Smooth muscle cell (in vitro differentiated cells): Measurements from ENCODE around the gene SUSD3. TPM values are rescaled to one million over a fixed set of nuclear protein-coding genes. Genes with fewer than 3 reads are reported as not detected.

ENCODE experiments used
- DNase-seq: peaks from one replicate; lab custom pipeline; 2025; ENCODE audit not compliant: unreplicated experiment; lab: John Stamatoyannopoulos, UW
- H2AFZ ChIP-seq: fragments of 200-600 bp; sonication (generic); 2 replicates; pipeline ENCODE4 v1.6.0; 2016; ENCODE audit warnings: antibody characterized with exemption, low read depth, mild to moderate bottlenecking
- H3F3A ChIP-seq: fragments of 200-600 bp; sonication (generic); 2 replicates; pipeline ENCODE4 v1.6.0; 2017; ENCODE audit warnings: antibody characterized with exemption, low read depth
- H3K27ac ChIP-seq: fragments of 200-600 bp; sonication (generic); 2 replicates; pipeline ENCODE4 v1.5.1; 2016; ENCODE audit warnings: low read depth, mild to moderate bottlenecking
- H3K27me3 ChIP-seq: fragments of 200-600 bp; sonication (generic); 2 replicates; pipeline ENCODE4 v1.6.1; 2016; ENCODE audit warnings: low read depth, mild to moderate bottlenecking
- H3K36me3 ChIP-seq: fragments of 200-600 bp; sonication (generic); 2 replicates; pipeline ENCODE4 v1.5.1; 2016; ENCODE audit warnings: low read depth
- H3K4me1 ChIP-seq: fragments of 200-600 bp; sonication (generic); 2 replicates; pipeline ENCODE4 v1.5.1; 2016; ENCODE audit warnings: low read depth
- H3K4me2 ChIP-seq: fragments of 200-600 bp; sonication (generic); 2 replicates; pipeline ENCODE4 v1.6.0; 2016; ENCODE audit warnings: mild to moderate bottlenecking
- H3K4me3 ChIP-seq: fragments of 200-600 bp; sonication (generic); 2 replicates; pipeline ENCODE4 v1.5.1; 2016; ENCODE audit warnings: mild to moderate bottlenecking
- H3K79me2 ChIP-seq: fragments of 200-600 bp; sonication (generic); 2 replicates; pipeline ENCODE4 v1.6.0; 2016; ENCODE audit warnings: low read depth, mild to moderate bottlenecking
- H3K9ac ChIP-seq: fragments of 200-600 bp; sonication (generic); 2 replicates; pipeline ENCODE4 v1.6.0; 2016; ENCODE audit warnings: low read depth
- H3K9me3 ChIP-seq: fragments of 200-600 bp; sonication (generic); replicated peaks from 2 replicates; pipeline ENCODE4 v1.5.1; 2016; ENCODE audit warnings: low read depth
- H4K20me1 ChIP-seq: fragments of 200-600 bp; sonication (generic); 2 replicates; pipeline ENCODE4 v1.6.0; 2016; ENCODE audit warnings: low read depth
- WGBS: methylation state at CpG from one replicate; pipeline ENCODE4 v1.1.7; 2016; ENCODE audit warnings: low lambda C conversion rate; 5-methylcytosine and 5-hydroxymethylcytosine counted together
- polyA plus RNA-seq: library from polyadenylated mRNA; unstranded; fragments of >200 nt; fragmentation: Nextera tagmentation; extraction: Ambion mirVana; gene quantifications from 2 replicates; pipeline ENCODE4 v1.2.1, GENCODE V29; 2016
- total RNA-seq: library from RNA; depleted of rRNA; stranded (reverse); fragments of >200 nt; gene quantifications from 2 replicates; pipeline ENCODE4 v1.2.3, GENCODE V29; 2014
- TF ChIP-seq, protein P1 (sequence below): fragments of 200-600 bp; sonication (generic); IDR thresholded peaks from 2 replicates; pipeline ENCODE4 v1.5.1; 2017; ENCODE audit warnings: borderline replicate concordance, mild to moderate bottlenecking, antibody characterized with exemption; ENCODE audit not compliant: insufficient read depth, poor library complexity, severe bottlenecking

Gene SUSD3
- total and polyA plus RNA-seq, 2 experiments from 2014 or later, result 0.34 TPM; not detected in 1

DNA sequence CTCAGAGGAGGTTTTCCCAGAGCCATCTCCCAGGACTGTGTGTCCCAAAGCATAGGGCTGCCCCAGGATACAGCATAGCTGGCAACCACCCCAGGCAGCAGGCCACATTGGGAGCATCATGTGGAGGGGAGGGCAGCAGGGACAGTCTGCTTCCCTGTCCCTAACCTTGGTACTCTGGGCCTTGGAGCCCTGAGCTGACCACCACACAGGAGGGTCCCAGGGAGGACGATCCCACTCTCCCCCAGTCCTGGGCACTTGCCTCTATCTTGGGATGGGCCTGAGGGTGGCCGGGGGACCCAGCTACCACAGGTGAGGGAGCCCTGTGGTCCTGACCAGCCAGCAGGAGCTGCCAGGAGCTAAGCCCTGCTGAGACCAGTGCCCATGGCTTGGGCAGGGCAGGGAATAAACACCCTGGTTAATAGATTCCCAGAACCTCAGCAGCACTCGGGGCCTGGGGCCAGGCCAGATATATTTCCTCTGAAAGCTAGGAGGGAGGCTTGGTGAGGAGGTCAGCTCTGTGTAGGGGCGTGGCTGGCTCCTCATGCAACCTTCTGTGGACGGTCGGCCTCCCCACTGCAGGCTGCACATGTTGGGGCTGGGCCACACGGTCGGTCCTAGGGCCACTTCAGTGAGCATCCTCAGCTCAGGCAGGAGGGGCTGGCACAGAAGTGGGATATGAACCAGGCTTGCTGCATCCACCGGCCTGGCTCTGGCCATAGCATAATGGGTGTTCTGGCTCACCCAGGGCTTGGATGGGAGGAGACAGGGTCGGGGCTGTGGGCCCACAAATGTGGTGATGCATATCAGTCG lies 71.4 kb downstream of the SUSD3 start:
- Histone ChIP-seq H3K9me3 (no peaks in the 10 kb centered on the region), H3K27me3 (no peaks in the 10 kb centered on the region), H2AFZ (no peak overlapping the region), H3K4me2 (no peak overlapping the region), H3F3A (peaks cover 9% of the 10 kb centered on the region), H3K79me2 (peaks cover 20% of the 10 kb centered on the region), H3K4me3 (no peak overlapping the region), H3K9ac (no peak overlapping the region), H3K27ac (no peak overlapping the region), H4K20me1 (peaks cover 4% of the 10 kb centered on the region), H3K36me3 (no peaks in the 10 kb centered on the region), H3K4me1 (peaks cover 21% of the 10 kb centered on the region)
- TF ChIP-seq, protein P1, sequence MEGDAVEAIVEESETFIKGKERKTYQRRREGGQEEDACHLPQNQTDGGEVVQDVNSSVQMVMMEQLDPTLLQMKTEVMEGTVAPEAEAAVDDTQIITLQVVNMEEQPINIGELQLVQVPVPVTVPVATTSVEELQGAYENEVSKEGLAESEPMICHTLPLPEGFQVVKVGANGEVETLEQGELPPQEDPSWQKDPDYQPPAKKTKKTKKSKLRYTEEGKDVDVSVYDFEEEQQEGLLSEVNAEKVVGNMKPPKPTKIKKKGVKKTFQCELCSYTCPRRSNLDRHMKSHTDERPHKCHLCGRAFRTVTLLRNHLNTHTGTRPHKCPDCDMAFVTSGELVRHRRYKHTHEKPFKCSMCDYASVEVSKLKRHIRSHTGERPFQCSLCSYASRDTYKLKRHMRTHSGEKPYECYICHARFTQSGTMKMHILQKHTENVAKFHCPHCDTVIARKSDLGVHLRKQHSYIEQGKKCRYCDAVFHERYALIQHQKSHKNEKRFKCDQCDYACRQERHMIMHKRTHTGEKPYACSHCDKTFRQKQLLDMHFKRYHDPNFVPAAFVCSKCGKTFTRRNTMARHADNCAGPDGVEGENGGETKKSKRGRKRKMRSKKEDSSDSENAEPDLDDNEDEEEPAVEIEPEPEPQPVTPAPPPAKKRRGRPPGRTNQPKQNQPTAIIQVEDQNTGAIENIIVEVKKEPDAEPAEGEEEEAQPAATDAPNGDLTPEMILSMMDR, result no peak
- WGBS, result 90% methylated on average over 11 of the region's 11 CpGs
- no peak for DNase-seq

DNA sequence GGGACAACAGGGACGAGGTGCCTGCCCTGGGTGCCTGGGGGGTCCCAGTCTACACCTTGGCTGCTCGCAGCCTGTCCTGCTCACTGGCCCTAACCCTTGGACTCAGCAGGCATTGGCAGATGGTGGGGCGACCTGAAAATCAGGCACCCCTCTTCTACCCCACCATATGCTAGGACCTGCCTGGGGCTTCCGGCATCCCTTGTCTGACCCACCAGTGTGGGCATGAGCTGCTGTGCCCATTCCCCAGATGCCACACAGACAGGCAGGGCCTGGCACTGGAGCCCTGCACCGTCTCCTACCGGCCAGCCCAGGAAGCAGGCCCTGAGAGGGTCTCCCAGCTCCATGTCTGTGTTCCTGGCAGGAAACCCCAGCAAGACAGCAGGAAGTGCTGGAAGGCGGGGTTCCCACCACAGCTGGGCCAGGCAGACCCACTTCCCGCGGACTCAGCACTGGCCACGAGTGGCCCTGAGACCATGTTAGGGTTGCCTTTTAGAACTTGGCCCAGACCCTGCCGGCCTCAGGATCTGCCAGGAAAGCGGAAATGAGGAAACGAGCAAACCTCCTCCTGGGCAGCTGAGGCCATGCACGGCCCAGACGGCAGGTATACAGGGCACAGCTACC lies 72.5 kb downstream of the SUSD3 start:
- TF ChIP-seq, protein P1, result no peak
- peaks cover 4% of the 10 kb centered on the region for H4K20me1 ChIP-seq
- DNase-seq, result no peak

GRCh38 chr9:93131599-93132286 lies 73.2 kb downstream of the SUSD3 start:
- Histone ChIP-seq H4K20me1 (peaks cover 4% of the 10 kb centered on the region), H3K79me2 (peaks cover 20% of the 10 kb centered on the region)
- 96% methylated on average over 13 of the region's 13 CpGs for WGBS

More for the DNA sequence above, 72.5 kb downstream of the SUSD3 start:
- Histone ChIP-seq H3K9ac (no peak overlapping the region), H3K9me3 (no peaks in the 10 kb centered on the region), H3K27ac (no peak overlapping the region), H3K4me1 (peaks cover 21% of the 10 kb centered on the region), H3K4me2 (no peak overlapping the region), H3K27me3 (no peaks in the 10 kb centered on the region), H3K4me3 (no peak overlapping the region), H2AFZ (no peak overlapping the region), H3K79me2 (peaks cover 20% of the 10 kb centered on the region), H3F3A (peaks cover 9% of the 10 kb centered on the region), H3K36me3 (no peaks in the 10 kb centered on the region)
- 91% methylated on average over 15 of the region's 15 CpGs for WGBS

More at GRCh38 chr9:93131599-93132286, 73.2 kb downstream of the SUSD3 start:
- no peak overlapping the region for H3K4me3 ChIP-seq
- no peaks in the 10 kb centered on the region for H3K27me3 ChIP-seq
- H3K4me1 ChIP-seq, result peaks cover 16% of the 10 kb centered on the region
- no peak overlapping the region for H2AFZ ChIP-seq
- no peak overlapping the region for H3K9ac ChIP-seq
- no peak overlapping the region for H3K27ac ChIP-seq
- no peaks in the 10 kb centered on the region for H3K36me3 ChIP-seq
- H3F3A ChIP-seq, result peaks cover 9% of the 10 kb centered on the region
- no peak overlapping the region for H3K4me2 ChIP-seq
- TF ChIP-seq, protein P1, result no peak
- DNase-seq, result no peak
- no peaks in the 10 kb centered on the region for H3K9me3 ChIP-seq
